ENCODE measurements around the gene BTBD6. TPM values are rescaled to one million over a fixed set of nuclear protein-coding genes. Genes with fewer than 3 reads are reported as not detected.

BTBD6 gene
- total RNA-seq, 1 experiment from 2014 or later, result 7.8 TPM

DNA sequence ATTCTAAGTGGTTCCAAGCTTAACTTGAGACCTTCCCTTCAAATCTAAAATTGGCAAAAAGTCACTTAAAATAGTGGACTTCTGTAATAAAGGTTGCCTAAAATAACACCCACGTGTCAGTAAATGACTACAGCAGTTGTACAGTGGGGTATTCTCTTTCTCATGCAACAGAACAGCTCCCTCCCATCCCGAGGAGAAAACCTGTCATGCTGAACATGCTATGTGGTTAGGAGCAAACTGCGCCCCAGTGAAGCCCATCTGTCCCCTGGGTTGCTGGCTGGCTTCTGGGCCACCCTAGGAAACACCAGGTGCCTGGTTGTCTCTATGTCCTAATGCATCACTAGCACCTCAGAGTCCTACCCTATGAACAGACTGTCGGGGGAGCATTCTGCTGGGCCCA lies 2.7 kb downstream of the BTBD6 start:
- H3K36me3 Mint-ChIP-seq, result peaks cover 6% of the 10 kb centered on the region; the same call in 1 of the 2 replicates
- H3K4me3 Mint-ChIP-seq, result no peak overlapping the region
- peaks cover 5% of the 10 kb centered on the region for H3K4me1 Mint-ChIP-seq
- DNase-seq (ENCODE audit: low spot score) (no peak), ATAC-seq (no peak)
- TF ChIP-seq IRF1 (CRISPR knock-in tag; IDR thresholded peaks at IDR 0.05) (no peak), CDX4 (CRISPR knock-in tag; IDR thresholded peaks at IDR 0.05; ENCODE audit: borderline replicate concordance) (no peak), GTF2I (CRISPR knock-in tag; conservative IDR thresholded peaks at IDR 0.05) (no peak), MXD4 (CRISPR knock-in tag; IDR thresholded peaks at IDR 0.05; ENCODE audit: borderline replicate concordance) (no peak), AFF4 (CRISPR knock-in tag; IDR thresholded peaks at IDR 0.05; ENCODE audit: borderline replicate concordance) (no peak), ESRRA (CRISPR knock-in tag; IDR thresholded peaks at IDR 0.05; ENCODE audit: borderline replicate concordance) (no peak), E2F4 (CRISPR knock-in tag; IDR thresholded peaks at IDR 0.05; ENCODE audit: borderline replicate concordance, low read depth) (no peak)
- TF ChIP-seq, protein P1, sequence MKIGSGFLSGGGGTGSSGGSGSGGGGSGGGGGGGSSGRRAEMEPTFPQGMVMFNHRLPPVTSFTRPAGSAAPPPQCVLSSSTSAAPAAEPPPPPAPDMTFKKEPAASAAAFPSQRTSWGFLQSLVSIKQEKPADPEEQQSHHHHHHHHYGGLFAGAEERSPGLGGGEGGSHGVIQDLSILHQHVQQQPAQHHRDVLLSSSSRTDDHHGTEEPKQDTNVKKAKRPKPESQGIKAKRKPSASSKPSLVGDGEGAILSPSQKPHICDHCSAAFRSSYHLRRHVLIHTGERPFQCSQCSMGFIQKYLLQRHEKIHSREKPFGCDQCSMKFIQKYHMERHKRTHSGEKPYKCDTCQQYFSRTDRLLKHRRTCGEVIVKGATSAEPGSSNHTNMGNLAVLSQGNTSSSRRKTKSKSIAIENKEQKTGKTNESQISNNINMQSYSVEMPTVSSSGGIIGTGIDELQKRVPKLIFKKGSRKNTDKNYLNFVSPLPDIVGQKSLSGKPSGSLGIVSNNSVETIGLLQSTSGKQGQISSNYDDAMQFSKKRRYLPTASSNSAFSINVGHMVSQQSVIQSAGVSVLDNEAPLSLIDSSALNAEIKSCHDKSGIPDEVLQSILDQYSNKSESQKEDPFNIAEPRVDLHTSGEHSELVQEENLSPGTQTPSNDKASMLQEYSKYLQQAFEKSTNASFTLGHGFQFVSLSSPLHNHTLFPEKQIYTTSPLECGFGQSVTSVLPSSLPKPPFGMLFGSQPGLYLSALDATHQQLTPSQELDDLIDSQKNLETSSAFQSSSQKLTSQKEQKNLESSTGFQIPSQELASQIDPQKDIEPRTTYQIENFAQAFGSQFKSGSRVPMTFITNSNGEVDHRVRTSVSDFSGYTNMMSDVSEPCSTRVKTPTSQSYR (CRISPR knock-in tag; IDR thresholded peaks at IDR 0.05), result no peak
- H3K27me3 Mint-ChIP-seq (ENCODE audit: low read depth), result no peaks in the 10 kb centered on the region; the same call in 1 of the 2 replicates
- H3K9me3 Mint-ChIP-seq, result no peaks in the 10 kb centered on the region
- no peak overlapping the region for H3K27ac Mint-ChIP-seq
- ChIA-PET CTCF (no interaction called here), POLR2A (no interaction called here)

DNA sequence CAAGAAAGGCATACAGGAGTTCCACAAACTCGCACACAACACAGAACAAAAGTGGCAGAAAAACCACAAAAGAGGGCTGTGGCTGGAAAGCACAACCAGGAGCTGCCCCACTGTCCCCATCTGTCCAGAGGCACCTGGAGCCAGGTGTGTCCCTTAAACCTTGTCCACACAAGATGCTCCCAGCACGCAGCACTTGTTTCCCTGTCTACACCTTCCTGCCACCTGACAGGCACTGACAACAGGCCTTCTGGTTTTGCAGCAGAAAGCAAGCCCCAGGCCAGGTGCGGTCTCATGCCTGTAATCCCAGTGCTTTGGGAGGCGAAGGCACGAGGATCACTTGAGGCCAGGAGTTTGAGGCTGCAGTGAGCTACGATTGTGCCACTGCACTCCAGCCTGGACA lies 3.6 kb downstream of the BTBD6 start:
- DNase-seq (ENCODE audit: low spot score) (no peak), ATAC-seq (no peak)
- Mint-ChIP-seq H3K4me3 (no peak overlapping the region), H3K9me3 (no peaks in the 10 kb centered on the region), H3K27ac (no peak overlapping the region), H3K4me1 (peaks cover 5% of the 10 kb centered on the region), H3K27me3 (ENCODE audit: low read depth) (no peaks in the 10 kb centered on the region; the same call in 1 of the 2 replicates), H3K36me3 (peaks cover 6% of the 10 kb centered on the region; the same call in 1 of the 2 replicates)
- ChIA-PET POLR2A (no interaction called here), CTCF (no interaction called here)
- TF ChIP-seq ATF2 (CRISPR knock-in tag; IDR thresholded peaks at IDR 0.05; ENCODE audit: borderline replicate concordance, low read depth), result no peak
- no peak for TF ChIP-seq JUN (CRISPR knock-in tag; IDR thresholded peaks at IDR 0.05)
- TF ChIP-seq CREM (CRISPR knock-in tag; IDR thresholded peaks at IDR 0.05), result no peak
- TF ChIP-seq, protein P2, sequence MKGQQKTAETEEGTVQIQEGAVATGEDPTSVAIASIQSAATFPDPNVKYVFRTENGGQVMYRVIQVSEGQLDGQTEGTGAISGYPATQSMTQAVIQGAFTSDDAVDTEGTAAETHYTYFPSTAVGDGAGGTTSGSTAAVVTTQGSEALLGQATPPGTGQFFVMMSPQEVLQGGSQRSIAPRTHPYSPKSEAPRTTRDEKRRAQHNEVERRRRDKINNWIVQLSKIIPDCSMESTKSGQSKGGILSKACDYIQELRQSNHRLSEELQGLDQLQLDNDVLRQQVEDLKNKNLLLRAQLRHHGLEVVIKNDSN (CRISPR knock-in tag; IDR thresholded peaks at IDR 0.05), result no peak
- TF ChIP-seq E2F4 (CRISPR knock-in tag; IDR thresholded peaks at IDR 0.05; ENCODE audit: borderline replicate concordance, low read depth), result no peak
- TF ChIP-seq MYBL2 (CRISPR knock-in tag; IDR thresholded peaks at IDR 0.05), result no peak
- TF ChIP-seq HMGA2 (CRISPR knock-in tag; IDR thresholded peaks at IDR 0.05), result no peak
- no peak for TF ChIP-seq NR3C1 (CRISPR knock-in tag; conservative IDR thresholded peaks at IDR 0.05; ENCODE audit: low read depth)
- no peak for TF ChIP-seq HMGXB4 (CRISPR knock-in tag; IDR thresholded peaks at IDR 0.05)
- TF ChIP-seq CDX4 (CRISPR knock-in tag; IDR thresholded peaks at IDR 0.05; ENCODE audit: borderline replicate concordance), result no peak
- TF ChIP-seq, protein P3, sequence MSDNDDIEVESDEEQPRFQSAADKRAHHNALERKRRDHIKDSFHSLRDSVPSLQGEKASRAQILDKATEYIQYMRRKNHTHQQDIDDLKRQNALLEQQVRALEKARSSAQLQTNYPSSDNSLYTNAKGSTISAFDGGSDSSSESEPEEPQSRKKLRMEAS (CRISPR knock-in tag; IDR thresholded peaks at IDR 0.05), result no peak
- TF ChIP-seq NFE2L1 (CRISPR knock-in tag; IDR thresholded peaks at IDR 0.05), result no peak
